ENCODE results near the gene C16orf92. TPM values are rescaled to one million over a fixed set of nuclear protein-coding genes. Genes with fewer than 3 reads are reported as not detected.
A peak's percentile ranks its signal among the peaks of the same experiment; 100 is the strongest.

The C16orf92 gene
- total RNA-seq, 4 donors from 2014 or later, result not detected

- H3K4me3 ChIP-seq, result peak overlapping the region; percentile 65 to 92 (median 80)
- H3K36me3 ChIP-seq, result peaks cover 3 to 44% (median 26%) of the 10 kb centered on the region in 3 donors
- H3K9me3 ChIP-seq, result no peaks in the 10 kb centered on the region
- no peaks in the 10 kb centered on the region for H3K27me3 ChIP-seq
- peak overlapping the region; percentile 90 to 98 (median 94) for H3K27ac ChIP-seq
- TF ChIP-seq CTCF (IDR thresholded peaks at IDR 0.05) (peak in 1 of 5 experiments; percentile 4), POLR2A (IDR thresholded peaks at IDR 0.05) (no peak)
- DNase-seq (ENCODE audit: low spot score in 2 of 2), result peak in 1 of 2 donors; percentile 35
- H3K4me1 ChIP-seq, result peaks cover 5 to 62% (median 42%) of the 10 kb centered on the region in 4 donors
- 1 to 2% methylated on average over 25 to 26 of the region's 44 CpGs for WGBS, 2 donors
These were observed 43.2 kb downstream of the C16orf92 start for GRCh38 chr16:30065943-30066760.

- H3K4me3 ChIP-seq, result peak overlapping the region; percentile 65 to 92 (median 80)
- H3K9me3 ChIP-seq, result no peaks in the 10 kb centered on the region
- peaks cover 5 to 62% (median 42%) of the 10 kb centered on the region in 4 donors for H3K4me1 ChIP-seq
- no peak for DNase-seq (ENCODE audit: low spot score in 2 of 2)
- H3K27me3 ChIP-seq, result no peaks in the 10 kb centered on the region
- TF ChIP-seq POLR2A (IDR thresholded peaks at IDR 0.05) (no peak), EP300 (IDR thresholded peaks at IDR 0.05) (no peak), CTCF (IDR thresholded peaks at IDR 0.05) (no peak)
- peak overlapping the region; percentile 90 to 98 (median 94) for H3K27ac ChIP-seq
- 55 to 64% methylated on average over 12 to 18 of the region's 21 CpGs for WGBS, 2 donors
- H3K36me3 ChIP-seq, result peaks cover 3 to 52% (median 30%) of the 10 kb centered on the region in 3 donors
These were observed 44.0 kb downstream of the C16orf92 start for GRCh38 chr16:30066761-30067583.

- DNase-seq (ENCODE audit: low spot score in 2 of 2), result no peak
- Histone ChIP-seq H3K9me3 (no peaks in the 10 kb centered on the region), H3K27ac (peak overlapping the region in 2 of 4 donors; percentile 96 to 98), H3K4me3 (peak overlapping the region in 3 of 4 donors; percentile 6 to 92 (median 71)), H3K27me3 (no peaks in the 10 kb centered on the region), H3K4me1 (peaks cover 5 to 60% (median 42%) of the 10 kb centered on the region in 4 donors), H3K36me3 (peaks cover 3 to 58% (median 30%) of the 10 kb centered on the region in 3 donors)
- 76 to 88% methylated on average over 6 of the region's 6 CpGs for WGBS, 2 donors
- TF ChIP-seq POLR2A (IDR thresholded peaks at IDR 0.05), result no peak
- no peak for TF ChIP-seq CTCF (IDR thresholded peaks at IDR 0.05)
- no peak for TF ChIP-seq EP300 (IDR thresholded peaks at IDR 0.05)
These were observed 44.6 kb downstream of the C16orf92 start for GRCh38 chr16:30067584-30067916.

GRCh38 chr16:30068333-30068732, 45.3 kb downstream of the C16orf92 start:
- no peak overlapping the region for H3K4me3 ChIP-seq
- peaks cover 3 to 66% (median 30%) of the 10 kb centered on the region in 3 donors for H3K36me3 ChIP-seq
- no peaks in the 10 kb centered on the region for H3K9me3 ChIP-seq
- peaks cover 3 to 52% (median 39%) of the 10 kb centered on the region in 4 donors for H3K4me1 ChIP-seq
- 83 to 87% methylated on average over 9 of the region's 9 CpGs for WGBS, 2 donors
- H3K27me3 ChIP-seq, result no peaks in the 10 kb centered on the region
- peak overlapping the region in 1 of 4 donors; percentile 57 for H3K27ac ChIP-seq
- TF ChIP-seq EP300 (IDR thresholded peaks at IDR 0.05), result no peak
- TF ChIP-seq CTCF (IDR thresholded peaks at IDR 0.05), result no peak
- no peak for TF ChIP-seq POLR2A (IDR thresholded peaks at IDR 0.05)
- no peak for DNase-seq (ENCODE audit: low spot score in 2 of 2)
